RWPE2 (cell line): ENCODE measurements around the gene A1BG.

Source experiments
- ATAC-seq: fragments of 200-7000 bp; cut with Tn5 transposase; 3 replicates; pipeline ENCODE4 v1.9.1; 2021; ENCODE audit warnings: low read depth
- DNase-seq: peaks from one replicate; pipeline ENCODE4 v3.0.0-alpha.2; 2020; ENCODE audit warnings: low spot score
- H3K27ac ChIP-seq: fragments of 450-650 bp; 2 replicates; pipeline ENCODE4 v1.5.1; 2017; ENCODE audit warnings: mild to moderate bottlenecking; ENCODE audit not compliant: poor library complexity, severe bottlenecking
- H3K27me3 ChIP-seq: fragments of 250-450 bp; sonication (Bioruptor Pico); 2 replicates; pipeline ENCODE4 v1.5.1; 2021; ENCODE audit warnings: mild to moderate bottlenecking, moderate library complexity; ENCODE audit not compliant: insufficient read depth, poor library complexity, severe bottlenecking
- H3K36me3 ChIP-seq: fragments of 250-450 bp; sonication (Bioruptor Pico); 2 replicates; pipeline ENCODE4 v1.5.1; 2020; ENCODE audit warnings: low read depth, mild to moderate bottlenecking, moderate library complexity
- H3K4me1 ChIP-seq: fragments of 250-450 bp; sonication (Bioruptor Pico); 2 replicates; pipeline ENCODE4 v1.5.1; 2021; ENCODE audit warnings: mild to moderate bottlenecking, moderate library complexity; ENCODE audit not compliant: insufficient read depth, poor library complexity, severe bottlenecking
- H3K4me3 ChIP-seq: fragments of 250-450 bp; sonication (Bioruptor Pico); 2 replicates; pipeline ENCODE4 v1.5.1; 2021; ENCODE audit warnings: mild to moderate bottlenecking, moderate library complexity; ENCODE audit not compliant: severe bottlenecking
- H3K9me3 ChIP-seq: fragments of 250-450 bp; sonication (Bioruptor Pico); 2 replicates; pipeline ENCODE4 v1.5.1; 2021; ENCODE audit warnings: mild to moderate bottlenecking, moderate library complexity; ENCODE audit not compliant: severe bottlenecking
- TF ChIP-seq, protein P1 (sequence below): fragments of 450-650 bp; IDR thresholded peaks from one replicate; pipeline ENCODE4 v1.5.1; 2017; ENCODE audit warnings: mild to moderate bottlenecking, moderate library complexity; ENCODE audit not compliant: poor library complexity, severe bottlenecking

A1BG gene

DNA sequence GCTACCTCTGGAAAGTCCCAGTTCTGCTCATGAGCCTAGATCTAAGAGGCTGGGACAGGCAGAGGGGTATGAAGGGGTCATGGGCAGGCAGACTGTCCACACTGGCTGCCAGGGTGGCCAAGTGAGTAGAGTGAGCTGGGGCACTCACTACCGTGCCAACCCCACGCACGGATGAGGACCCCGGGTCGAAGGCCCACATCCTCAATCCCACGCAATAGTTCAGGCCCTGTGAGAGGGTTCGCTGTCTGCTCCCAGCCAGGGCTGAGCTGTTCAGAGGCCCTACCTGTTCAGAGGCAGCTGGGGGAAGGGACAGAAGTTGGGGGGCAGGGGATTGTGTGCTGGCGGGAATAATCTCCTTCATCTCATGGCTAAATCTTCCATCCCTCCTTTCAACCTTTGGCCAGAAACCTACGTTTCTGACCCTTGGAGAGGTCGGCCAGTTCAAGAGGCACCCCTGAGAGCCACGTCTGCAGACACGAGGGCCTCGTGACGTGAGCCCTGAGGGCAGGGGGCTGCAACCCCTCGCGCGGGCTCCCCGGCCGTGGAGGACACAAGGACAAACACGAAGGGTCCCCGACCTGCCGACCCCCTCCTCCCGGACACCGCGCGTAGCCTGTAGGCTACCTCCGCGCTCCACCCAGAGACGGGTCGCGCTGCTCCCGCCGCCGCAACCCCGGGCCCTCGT, 32.7 kb upstream of the A1BG start:
- Histone ChIP-seq H3K4me1 (peaks cover 9% of the 10 kb centered on the region), H3K4me3 (peak overlapping the region; percentile 62), H3K27me3 (no peaks in the 10 kb centered on the region), H3K36me3 (peaks cover 37% of the 10 kb centered on the region), H3K9me3 (no peaks in the 10 kb centered on the region), H3K27ac (peak overlapping the region; percentile 88)
- DNase-seq (peak; percentile 44), ATAC-seq (peak; percentile 7; the same call in 2 of the 3 replicates)
- TF ChIP-seq, protein P1, sequence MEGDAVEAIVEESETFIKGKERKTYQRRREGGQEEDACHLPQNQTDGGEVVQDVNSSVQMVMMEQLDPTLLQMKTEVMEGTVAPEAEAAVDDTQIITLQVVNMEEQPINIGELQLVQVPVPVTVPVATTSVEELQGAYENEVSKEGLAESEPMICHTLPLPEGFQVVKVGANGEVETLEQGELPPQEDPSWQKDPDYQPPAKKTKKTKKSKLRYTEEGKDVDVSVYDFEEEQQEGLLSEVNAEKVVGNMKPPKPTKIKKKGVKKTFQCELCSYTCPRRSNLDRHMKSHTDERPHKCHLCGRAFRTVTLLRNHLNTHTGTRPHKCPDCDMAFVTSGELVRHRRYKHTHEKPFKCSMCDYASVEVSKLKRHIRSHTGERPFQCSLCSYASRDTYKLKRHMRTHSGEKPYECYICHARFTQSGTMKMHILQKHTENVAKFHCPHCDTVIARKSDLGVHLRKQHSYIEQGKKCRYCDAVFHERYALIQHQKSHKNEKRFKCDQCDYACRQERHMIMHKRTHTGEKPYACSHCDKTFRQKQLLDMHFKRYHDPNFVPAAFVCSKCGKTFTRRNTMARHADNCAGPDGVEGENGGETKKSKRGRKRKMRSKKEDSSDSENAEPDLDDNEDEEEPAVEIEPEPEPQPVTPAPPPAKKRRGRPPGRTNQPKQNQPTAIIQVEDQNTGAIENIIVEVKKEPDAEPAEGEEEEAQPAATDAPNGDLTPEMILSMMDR, result no peak

DNA sequence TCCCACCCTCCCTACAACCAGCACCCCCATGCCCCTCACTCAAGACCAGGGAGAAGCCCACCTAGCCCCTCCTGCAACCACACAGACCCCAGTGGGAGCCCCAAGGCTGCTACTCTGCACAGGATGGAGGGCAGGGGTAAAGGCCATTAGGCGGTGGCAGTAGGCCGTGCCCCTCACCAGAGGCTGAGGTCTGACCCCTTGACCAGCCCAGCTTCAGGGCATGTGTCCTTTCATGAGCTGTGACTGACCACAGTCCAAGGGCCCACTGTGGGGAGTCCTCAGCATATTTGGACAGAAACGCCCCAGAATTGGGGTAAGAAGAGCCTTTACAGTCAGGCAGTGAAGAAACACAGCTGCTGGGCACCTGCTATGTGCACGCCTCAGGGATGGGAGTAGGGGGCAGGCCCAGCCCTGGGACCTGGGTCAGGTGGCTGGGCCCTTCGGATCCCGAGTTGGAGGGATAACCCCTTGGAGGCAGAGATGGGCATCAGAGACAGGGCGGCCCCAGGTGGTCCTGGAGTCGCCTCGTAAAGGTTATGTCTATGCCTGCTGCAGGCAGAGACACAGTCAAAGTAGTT, 32.1 kb upstream of the A1BG start:
- peaks cover 31% of the 10 kb centered on the region for H3K36me3 ChIP-seq
- peak overlapping the region; percentile 88 for H3K27ac ChIP-seq
- no peaks in the 10 kb centered on the region for H3K27me3 ChIP-seq
- peaks cover 9% of the 10 kb centered on the region for H3K4me1 ChIP-seq
- TF ChIP-seq, protein P1, result no peak
- H3K4me3 ChIP-seq, result peak overlapping the region; percentile 62
- ATAC-seq (no peak), DNase-seq (no peak)
- no peaks in the 10 kb centered on the region for H3K9me3 ChIP-seq

DNA sequence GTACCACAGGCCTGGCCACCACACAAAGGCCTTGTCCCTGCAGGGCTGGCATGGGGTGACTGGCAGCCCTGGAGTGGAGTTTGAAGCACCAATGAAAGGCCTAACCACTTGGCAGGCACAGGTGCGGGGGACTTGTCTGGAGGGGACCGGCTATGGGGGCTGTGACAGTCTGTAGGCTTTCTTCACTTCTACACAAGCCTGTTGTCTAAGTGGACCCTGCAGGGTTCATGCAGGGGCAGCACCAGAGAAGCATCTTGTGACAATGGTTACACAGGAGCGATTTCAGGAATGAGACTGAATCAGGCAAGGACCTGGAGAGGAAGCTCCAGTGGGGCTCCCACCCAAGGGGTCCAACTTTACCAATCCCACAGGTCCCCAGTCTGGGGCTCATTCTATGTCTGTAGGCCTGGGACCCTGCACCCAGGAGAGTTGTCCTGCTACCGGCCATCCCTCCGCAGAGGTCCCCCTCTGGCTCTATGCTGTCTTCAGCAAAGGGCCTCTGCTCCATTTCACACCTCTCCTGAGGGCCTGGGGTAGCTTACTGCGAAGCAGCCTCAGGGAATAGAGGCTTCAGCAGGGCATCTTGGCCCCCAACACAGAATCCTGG, 29.8 kb upstream of the A1BG start:
- ATAC-seq (no peak), DNase-seq (no peak)
- Histone ChIP-seq H3K4me3 (no peak overlapping the region), H3K36me3 (peaks cover 9% of the 10 kb centered on the region), H3K9me3 (no peaks in the 10 kb centered on the region), H3K4me1 (no peaks in the 10 kb centered on the region), H3K27me3 (no peaks in the 10 kb centered on the region), H3K27ac (no peak overlapping the region)
- TF ChIP-seq, protein P1, result no peak

DNA sequence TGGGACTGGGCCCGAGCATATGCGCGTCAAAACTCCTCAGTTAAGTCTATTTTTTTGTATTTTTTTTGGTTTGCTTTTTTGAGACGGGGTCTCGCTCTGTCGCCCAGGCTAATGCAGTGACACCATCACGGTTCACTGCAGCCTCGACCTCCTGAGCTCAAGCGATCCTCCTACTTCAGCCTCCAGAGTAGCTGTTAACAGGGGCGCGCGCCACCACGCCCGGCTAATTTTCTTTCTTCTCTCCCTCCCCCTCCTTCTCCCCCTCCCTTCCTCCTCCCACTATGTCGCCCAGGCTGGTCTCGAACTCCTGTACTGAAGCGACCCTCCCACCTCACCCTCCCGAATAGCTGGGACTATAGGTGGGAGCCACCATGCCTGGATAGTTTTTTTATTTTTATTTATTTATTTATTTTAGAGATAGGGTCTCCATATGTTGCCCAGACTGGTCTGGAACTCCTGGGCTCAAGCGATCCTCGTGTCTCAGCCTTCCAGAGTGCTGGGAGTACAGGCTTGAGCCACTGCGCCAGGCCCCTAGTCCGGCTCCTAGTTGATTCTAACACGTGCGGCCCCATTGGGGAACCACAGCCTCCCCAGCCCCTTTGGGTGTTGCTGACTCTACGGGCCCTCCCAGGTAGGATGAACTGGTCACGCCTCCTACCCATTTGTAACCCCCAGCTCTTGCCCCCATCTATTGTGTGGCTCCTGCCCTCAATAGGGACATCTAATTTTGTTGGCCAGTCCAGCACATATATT, 28.3 kb upstream of the A1BG start:
- H3K4me1 ChIP-seq, result no peaks in the 10 kb centered on the region
- H3K27ac ChIP-seq, result peak overlapping the region; percentile 42

More for the DNA sequence above, 28.3 kb upstream of the A1BG start:
- no peaks in the 10 kb centered on the region for H3K9me3 ChIP-seq
- no peaks in the 10 kb centered on the region for H3K36me3 ChIP-seq
- H3K27me3 ChIP-seq, result no peaks in the 10 kb centered on the region
- ATAC-seq, result no peak
- peak overlapping the region; percentile 68 for H3K4me3 ChIP-seq
- peak; percentile 52 for DNase-seq
- TF ChIP-seq, protein P1, result no peak
